HG02588 (cell line): Measurements from ENCODE around the gene ABCG1.
A peak's percentile ranks its signal among the peaks of the same experiment; 100 is the strongest.

Source experiments
- ATAC-seq: cut with Tn5 transposase; IDR thresholded peaks from one replicate; pipeline ENCODE4 v1.9.1; 2021; ENCODE audit warnings: mild to moderate bottlenecking, moderate library complexity; ENCODE audit not compliant: unreplicated experiment

ABCG1 gene

GRCh38 chr21:42231756-42232155 is 12.8 kb downstream of the ABCG1 start:
- no peak for ATAC-seq

GRCh38 chr21:42232176-42232825 is 13.4 kb downstream of the ABCG1 start:
- no peak for ATAC-seq

- ATAC-seq, result no peak
Measured at GRCh38 chr21:42233067-42233961, 14.4 kb downstream of the ABCG1 start.

DNA sequence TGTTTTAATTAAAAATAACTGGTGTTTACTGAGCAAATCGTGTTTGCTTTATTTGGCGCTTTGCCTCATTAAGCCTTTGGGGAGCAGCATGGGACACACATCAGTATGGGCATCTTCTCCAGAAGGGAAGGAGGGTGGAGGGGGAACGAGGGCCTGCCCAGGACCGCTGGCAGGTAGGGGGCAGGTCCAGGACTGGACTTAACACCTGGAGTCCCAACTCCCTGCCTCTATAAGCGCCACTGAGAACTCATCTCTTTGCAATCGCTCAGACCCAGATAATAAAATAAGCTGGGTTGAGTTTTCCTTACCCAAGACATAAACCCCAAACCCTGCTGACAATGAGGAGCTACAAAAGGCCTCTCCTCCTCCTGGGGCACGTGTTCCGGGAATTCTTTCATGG is 15.1 kb downstream of the ABCG1 start:
- ATAC-seq, result no peak

DNA sequence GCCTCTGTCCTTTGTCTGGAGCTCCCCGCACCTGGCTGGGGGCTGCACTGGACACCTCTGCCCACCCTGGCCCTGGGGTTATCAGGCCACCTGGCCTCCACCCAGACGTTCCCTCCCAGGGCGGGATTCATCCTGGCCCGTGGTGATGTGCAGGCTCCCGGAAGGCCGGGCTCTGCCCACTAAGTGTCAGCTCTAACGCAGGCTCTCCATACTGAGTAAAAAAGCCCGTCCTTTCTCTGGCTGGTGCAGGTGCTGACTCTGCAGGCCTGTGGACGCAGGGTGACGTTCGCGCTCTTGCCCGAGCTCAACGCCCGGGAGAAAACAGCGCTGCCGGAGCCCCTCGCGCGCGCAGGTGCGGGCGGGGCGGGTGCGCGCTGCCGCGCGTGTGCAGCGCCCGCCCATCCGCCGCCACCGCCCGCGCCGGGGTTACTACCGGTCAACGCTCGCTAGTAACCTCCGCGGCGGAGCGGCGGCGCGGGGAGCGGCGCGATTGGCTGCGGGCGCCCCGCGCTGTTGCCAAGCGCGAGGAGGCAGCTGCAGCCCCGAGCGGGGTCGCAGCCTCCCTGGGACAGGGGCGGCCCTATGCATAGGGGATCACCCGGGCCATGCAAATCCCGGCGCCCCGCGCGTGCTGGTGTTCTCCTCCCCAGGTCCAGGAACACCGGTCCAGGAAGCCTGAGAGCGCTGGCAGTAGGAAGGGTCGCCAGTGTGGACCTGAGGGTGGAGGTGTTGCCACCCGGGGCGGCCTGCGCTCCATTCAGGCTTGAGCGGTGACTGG is 15.7 kb downstream of the ABCG1 start:
- no peak for ATAC-seq

DNA sequence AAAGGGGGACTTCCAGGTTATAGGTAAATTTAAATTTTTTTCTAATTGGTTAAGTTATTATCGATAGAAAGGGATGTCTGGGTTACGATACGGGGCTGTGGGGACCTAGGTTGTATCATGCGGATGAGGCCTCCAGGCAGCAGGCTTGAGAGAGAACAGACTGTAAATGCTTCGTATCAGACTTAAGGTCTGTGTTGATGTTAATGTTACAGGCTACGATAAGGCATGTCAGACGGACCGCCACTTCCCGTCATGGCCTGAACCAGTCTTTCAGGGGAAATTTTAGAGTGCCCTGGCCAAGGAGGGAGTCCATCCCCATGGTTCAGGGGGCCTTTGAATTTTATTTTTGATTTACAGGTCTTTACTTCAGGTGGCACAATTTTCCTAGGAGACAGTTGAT is 16.7 kb downstream of the ABCG1 start:
- no peak for ATAC-seq

- no peak for ATAC-seq
Measured at GRCh38 chr21:42236014-42236413, 17.1 kb downstream of the ABCG1 start.

DNA sequence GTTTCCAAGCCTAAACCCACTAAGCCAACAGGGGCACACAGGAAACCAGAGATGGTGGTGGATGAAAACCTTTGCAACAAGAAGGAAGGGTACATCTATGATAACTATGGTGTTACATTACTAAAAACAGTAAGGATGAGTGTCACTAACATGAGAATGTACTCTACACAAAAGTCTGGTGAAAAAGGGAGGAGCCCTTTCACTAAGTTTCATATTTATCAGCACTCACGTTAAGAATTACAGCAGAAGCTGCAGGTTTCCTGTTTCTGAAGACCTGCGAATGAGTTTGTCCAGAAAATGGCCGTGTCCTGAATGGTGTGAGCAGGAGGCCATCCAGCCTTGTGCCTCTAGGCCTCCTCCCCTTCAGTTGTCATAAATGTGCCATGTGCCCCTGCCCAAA is 17.8 kb downstream of the ABCG1 start:
- no peak for ATAC-seq

GRCh38 chr21:42237161-42237560 is 18.2 kb downstream of the ABCG1 start:
- ATAC-seq, result no peak

DNA sequence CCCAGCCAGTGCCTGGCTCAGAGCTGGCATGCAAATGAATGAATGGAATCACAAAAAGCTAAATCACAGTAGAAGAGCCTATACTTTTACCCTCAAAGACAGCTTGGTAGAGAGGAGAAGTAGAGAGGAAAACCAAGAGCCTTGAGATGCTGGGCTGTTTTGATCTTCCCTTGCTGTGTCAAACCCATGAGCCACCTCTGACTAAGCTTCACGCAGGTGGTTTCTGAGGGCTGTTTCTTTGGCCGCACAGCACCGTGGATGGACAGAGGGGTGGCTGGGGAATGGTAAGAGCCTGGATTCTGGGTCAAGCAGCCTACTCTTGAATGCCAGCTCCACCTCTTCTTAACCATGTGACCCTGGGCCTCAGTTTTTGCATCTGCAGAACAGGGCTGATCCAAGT is 18.6 kb downstream of the ABCG1 start:
- no peak for ATAC-seq

GRCh38 chr21:42238185-42238934 is 19.4 kb downstream of the ABCG1 start:
- ATAC-seq, result no peak

GRCh38 chr21:42239556-42239955 is 20.6 kb downstream of the ABCG1 start:
- ATAC-seq, result no peak

GRCh38 chr21:42239973-42240372 is 21.0 kb downstream of the ABCG1 start:
- no peak for ATAC-seq

DNA sequence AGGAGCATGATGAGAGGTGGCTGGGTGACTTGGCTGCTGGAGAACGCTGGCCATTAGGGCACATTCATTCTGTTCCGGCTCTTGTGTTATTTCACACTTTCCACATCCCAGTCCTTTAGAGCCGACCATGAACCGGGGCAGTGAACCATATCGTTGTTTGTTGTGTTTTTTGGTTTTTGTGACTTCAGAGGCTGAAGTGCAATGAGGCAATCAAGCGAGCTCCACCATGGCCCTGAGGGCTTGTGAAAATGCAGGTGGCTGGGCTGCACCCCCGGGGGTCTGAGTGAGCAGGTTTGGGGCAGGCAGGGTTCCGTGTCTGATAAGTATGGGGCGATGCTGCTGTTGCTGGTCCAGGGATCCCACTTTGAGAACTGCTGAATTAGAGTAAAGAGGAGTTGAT is 23.7 kb downstream of the ABCG1 start:
- ATAC-seq, result no peak

DNA sequence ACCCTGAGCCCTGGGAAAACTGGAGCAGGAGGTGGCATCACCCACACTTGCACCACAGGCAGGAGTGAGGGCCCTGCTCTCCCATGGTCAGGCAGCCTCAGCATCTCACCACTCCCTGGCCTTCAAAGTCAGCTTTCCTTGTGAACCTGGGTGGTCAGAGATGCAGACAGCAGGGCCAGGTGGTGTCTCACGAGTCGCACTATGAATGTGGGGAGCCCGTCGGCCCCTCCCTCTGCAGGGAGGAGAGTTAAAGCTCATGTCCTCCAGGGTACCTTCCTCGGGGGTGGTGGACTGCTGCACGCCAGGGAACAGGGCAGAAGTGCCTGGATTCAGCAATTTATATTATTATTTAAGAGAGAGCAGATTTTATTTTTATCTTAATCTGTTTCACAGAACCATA is 24.1 kb downstream of the ABCG1 start:
- ATAC-seq, result no peak

DNA sequence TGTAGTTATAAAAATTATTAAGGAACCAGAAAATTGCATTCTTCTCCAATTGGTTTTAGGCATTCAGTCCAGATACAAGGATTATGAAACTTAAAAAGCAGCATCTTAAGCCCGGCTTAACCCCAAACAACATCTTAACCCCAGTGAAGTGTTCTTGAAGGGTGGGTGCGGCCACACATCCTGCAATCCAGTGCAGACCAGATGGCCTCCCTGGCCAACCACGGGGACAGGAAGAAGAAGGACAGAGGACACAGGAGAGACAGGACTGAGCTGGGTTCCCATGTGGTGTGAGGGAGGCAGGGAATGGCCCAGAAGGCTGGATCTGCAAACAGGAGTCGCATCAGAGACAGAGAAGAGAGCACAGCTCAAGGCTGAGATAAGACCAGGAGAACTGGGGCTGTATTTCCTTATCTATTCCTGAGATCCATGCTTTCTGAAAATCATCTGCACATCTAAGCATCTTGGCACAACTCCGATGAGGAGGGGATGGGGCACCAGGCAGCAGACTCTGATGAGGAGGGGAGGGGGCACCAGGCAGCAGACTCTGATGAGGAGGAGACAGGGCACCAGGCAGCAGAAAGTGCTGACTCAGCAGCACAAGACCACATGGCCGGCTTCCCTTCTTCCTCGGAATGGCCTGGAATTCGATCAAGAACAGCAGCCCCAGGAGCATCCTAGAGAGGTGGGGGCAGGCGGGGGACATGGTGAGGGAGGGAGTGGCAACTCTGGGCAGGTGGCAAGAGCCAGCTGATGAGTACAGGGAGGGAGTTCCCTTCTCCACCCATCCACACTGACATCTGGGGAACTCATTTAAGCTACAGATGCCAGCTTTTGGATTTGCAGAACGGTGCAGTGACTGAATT is 26.6 kb downstream of the ABCG1 start:
- ATAC-seq, result no peak

DNA sequence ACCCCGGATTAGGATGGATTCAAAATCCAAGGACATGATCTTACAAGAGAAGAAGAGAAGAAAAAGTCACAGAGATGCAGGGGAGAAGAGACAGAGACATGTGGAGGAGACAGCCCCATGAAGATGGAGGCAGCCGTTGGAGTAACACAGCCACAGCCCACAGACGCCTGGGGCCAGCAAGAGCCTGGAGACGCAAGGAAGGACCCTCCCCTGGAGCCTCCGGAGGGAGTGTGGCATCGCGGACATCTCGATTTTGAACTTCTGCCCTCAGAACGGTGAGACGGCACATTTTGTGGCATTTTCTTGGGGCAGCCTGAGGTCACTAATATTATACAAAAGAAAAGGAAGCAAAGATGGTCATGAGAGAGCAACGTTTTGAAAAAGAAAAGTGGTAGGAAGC is 28.8 kb downstream of the ABCG1 start:
- ATAC-seq, result no peak

DNA sequence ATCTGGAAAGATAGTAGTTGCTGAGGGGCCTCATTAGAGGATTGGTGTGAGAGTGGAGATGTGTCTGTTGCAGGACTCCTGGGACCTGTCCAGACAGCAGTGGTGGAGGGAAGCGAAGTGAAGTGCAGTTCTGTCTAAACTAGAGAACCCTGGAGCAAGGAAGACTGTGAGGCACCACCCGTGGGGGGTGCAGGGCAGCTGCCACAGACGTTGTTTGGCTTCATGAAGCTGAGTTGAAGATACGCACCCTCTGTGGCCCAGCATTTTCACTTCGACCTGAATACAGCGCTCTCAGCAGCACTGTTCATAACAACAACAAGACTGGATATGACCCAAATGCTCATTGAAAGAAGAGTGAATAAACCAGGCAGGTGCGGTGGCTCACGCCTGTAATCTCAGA is 29.3 kb downstream of the ABCG1 start:
- no peak for ATAC-seq

GRCh38 chr21:42248783-42249597 is 30.1 kb downstream of the ABCG1 start:
- ATAC-seq, result peak; percentile 70
